GM04504 (cell line): Measurements from ENCODE around the gene GCH1.
"Not testable (repeated sequence)": the region's sequence is repeated elsewhere in the genome, so short reads cannot be mapped to it uniquely, and the experiment has no call there.

Experiments used
- DNase-seq: peaks from one replicate; pipeline ENCODE4 v3.0.0-alpha.2; 2012; ENCODE audit warnings: low read depth

Gene GCH1

GRCh38 chr14:54902521-54903420 lies at the start of gene GCH1:
GCH1 (minus strand) TSS chr14:54902826; CDS start chr14:54902663, 163 bp downstream.
- no peak for DNase-seq

DNA sequence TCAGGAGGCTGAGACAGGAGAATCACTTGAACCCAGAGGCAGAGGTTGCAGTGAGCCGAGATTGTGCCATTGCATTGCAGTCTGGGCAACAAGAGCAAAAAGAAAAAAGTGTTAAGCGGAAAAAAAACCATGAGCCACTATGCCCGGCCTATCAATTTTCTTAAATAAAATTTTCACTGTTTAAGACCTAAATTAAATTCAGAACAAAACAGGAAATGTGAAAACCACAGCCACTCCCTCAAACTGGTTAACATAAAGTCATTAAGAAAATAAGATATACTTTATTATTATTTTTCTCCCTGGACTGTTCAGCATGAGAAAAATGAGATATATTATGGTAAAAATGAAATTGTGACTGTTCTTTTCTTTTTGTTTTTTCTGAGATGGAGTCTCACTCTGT lies 44.6 kb upstream of the GCH1 start:
- DNase-seq = no peak

DNA sequence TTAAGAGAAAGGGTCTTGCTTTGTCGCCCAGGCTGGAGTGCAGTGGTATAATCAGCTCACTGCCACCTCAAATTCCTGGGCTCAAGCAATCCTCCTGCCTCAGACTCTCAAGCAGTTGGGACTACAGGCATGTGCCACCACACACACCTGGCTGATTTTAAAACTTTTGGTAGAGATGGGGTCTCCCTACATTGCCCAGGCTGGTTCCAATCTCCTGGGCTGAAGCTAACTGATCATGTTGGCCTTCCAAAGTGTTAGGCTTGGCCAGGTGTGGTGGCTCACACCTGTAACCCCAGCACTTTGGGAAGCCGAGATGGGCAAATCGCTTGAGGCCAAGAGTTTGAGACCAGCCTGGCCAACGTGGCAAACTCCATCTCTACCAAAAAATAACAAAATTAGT lies 43.9 kb upstream of the GCH1 start:
- DNase-seq = no peak

DNA sequence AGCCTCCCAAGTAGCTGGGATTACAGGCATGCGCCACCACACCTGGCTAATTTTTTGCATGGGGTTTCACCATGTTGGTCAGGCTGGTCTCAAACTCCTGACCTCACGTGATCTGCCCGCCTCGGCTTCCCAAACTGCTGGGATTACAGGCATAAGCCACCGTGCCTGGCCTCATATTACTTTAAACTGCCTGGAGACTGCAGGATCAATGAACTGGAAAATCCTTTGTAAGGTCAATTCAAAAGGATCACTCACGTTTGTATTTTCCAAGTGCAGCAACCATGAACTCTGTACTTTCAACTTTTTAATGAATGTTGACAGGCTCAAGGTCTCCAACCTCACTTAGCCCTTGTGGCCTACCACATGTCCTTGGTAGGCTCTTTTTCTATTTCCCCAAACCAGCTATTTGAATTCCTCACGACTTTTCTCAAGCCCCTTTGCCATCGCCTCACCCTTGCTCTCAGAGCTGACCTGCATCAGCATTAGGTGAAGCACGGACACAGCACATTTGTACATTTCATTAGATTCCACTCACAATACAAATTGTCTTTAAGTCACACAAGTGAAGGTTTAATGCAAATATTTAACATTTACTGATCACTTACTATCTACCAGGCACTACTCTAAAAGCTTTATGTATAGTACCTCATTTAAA lies 42.2 kb upstream of the GCH1 start:
- no peak for DNase-seq

DNA sequence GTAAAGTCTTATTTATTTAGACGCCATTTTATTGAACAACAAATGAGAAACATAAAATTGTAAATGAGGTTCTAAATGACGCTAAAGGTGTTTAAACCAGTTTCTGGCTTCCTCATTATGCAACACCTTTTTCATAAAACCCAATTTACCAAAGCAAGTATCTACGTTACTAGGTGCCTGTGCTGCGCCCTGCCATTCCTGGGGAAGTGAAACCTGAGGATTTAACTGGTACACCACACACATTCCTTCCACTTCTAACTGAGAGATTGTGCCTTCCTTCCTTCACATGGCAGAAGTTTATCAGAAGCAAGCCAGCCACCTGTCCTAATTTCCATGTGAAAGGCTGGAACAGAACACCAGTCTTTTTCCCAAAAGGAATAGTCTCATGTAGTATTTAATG lies 40.3 kb upstream of the GCH1 start:
- DNase-seq = no peak

GRCh38 chr14:54936816-54937215 lies 34.2 kb upstream of the GCH1 start:
- DNase-seq = no peak

GRCh38 chr14:54935958-54936357 lies 33.3 kb upstream of the GCH1 start:
- DNase-seq = no peak

DNA sequence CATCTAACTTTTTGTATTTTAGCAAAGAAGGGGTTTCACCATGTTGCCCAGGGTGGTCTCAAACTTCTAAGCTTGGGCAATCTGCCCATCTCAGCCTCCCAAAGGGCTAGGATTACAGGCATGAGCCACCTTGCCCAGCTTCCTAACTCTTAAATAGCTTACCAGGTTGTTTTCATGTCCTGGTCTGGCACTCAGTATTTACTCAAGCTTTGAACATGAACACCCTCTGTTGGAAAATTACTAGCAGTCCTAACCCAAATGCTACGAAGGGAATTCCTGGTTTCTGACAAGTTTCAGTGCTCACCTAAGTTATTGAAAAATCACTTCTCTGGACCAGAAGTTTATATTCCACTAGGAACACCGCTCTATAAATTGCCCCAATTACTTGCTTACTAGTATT lies 32.5 kb upstream of the GCH1 start:
- DNase-seq = no peak

- DNase-seq = no peak
These were observed 30.4 kb upstream of the GCH1 start for GRCh38 chr14:54933006-54933405.

- no peak for DNase-seq
These were observed 29.1 kb upstream of the GCH1 start for GRCh38 chr14:54931598-54932340.

GRCh38 chr14:54931101-54931500 lies 28.5 kb upstream of the GCH1 start:
- DNase-seq = no peak

GRCh38 chr14:54929556-54929955 lies 26.9 kb upstream of the GCH1 start:
- DNase-seq = no peak

- no peak for DNase-seq
These were observed 25.6 kb upstream of the GCH1 start for GRCh38 chr14:54928216-54928615.

DNA sequence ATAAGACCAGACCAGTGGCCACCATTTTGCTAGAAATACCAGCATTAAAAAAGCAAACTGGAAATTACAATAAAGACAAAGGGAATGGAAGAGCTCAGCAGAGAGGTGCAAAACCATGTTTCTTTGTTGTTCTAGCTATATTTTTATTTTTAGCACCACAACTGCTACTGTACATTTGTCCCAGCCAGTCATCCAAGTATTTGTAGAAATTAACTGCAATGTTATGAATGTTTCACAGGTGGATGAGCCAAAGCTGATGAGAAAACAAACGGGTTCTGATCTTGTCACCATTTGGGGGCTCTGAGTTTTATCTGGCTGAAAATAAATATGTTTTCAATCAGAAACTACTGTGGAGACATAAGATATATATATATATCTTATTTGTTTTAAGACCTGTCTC lies 24.9 kb upstream of the GCH1 start:
- DNase-seq = no peak

GRCh38 chr14:54926570-54926969 lies 23.9 kb upstream of the GCH1 start:
- not testable (repeated sequence) for DNase-seq

GRCh38 chr14:54922598-54922997 lies 20.0 kb upstream of the GCH1 start:
- no peak for DNase-seq

GRCh38 chr14:54920052-54920451 lies 17.4 kb upstream of the GCH1 start:
- no peak for DNase-seq

GRCh38 chr14:54919330-54919729 lies 16.7 kb upstream of the GCH1 start:
- DNase-seq = no peak

- no peak for DNase-seq
These were observed 15.8 kb upstream of the GCH1 start for GRCh38 chr14:54918427-54918826.

- no peak for DNase-seq
These were observed 13.5 kb upstream of the GCH1 start for GRCh38 chr14:54916101-54916500.

DNA sequence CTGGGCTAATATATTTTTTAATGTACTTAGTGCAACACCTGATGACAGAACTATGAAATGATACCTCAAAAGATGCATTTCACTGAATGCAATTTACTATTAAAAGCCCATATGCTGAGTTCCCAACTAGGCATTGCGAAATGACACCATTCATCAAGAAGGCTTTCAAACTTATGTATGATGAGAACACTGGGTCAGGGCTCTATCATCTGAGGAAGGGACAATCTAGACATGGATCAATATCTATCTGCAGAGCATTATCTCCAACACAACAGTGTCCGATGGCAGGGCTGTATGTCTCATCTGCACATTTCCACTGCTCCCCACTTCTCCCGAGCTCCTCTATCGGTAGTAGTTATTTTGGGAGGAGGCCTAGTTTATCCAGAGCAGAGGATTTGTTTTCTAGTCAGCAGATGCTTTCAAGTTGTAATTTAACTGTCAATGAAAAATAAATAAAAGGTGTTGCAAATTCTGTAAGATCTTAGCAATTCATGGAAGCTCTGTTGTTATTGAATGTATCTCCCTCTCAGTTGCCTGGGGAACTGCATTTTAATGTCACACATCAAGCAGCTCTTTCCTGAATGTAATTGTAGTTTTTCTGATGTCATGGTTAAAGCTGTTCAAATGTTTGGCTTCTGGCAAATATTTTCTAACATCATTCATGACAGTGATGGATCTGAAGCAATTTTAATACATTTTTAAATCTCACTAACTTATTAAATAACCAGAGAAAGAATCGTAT lies 7.4 kb upstream of the GCH1 start:
- DNase-seq = no peak

DNA sequence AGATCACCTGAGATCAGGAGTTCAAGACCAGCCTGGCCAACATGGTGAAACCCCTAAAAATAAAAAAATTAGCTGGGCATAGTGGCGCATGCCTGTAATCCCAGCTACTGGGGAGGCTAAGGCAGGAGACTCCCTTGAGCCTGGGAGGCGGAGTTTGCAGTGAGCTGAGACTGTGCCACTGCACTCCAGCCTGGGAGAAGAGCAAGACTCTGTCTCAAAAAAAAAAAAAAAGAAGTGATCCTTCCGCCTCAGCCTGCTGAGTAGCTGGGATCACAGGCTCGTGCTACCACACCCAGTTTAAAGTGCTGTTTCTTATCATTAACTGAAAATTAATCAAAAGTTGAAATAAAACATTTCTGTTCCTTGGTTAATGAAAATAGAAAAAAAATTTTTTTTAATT lies 6.3 kb upstream of the GCH1 start:
- not testable (repeated sequence) for DNase-seq
